GM10266 (cell line): ENCODE measurements around the gene BACH2.

ENCODE experiments used
- DNase-seq: peaks from one replicate; pipeline ENCODE4 v3.0.0; 2012; ENCODE audit errors: extremely low spot score
- TF ChIP-seq, protein P1 (sequence below): IDR thresholded peaks from 2 replicates; pipeline ENCODE4 v1.5.1; 2012; ENCODE audit warnings: mild to moderate bottlenecking, low read depth; ENCODE audit not compliant: control insufficient read depth, insufficient read depth; ENCODE audit errors: missing control alignments

Gene BACH2

DNA sequence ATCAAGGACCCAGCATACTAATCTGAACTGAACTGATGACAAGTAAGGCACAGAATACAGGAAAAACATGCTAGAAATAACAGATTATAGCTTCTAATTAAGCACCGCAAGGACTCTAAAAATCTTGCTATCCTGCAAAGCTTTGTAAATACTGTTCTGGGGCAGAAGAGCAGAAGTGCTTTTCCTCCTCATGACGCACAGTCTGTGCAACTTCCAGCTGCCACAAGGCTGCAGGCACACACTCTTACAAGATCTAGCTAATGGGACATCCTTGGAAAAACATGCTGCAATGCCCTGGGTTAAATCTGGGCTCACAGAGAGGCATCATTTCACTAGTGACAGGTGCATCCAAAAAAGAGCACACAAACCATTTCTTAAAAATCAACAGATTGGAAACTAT, 213.8 kb downstream of the BACH2 start:
- TF ChIP-seq, protein P1, sequence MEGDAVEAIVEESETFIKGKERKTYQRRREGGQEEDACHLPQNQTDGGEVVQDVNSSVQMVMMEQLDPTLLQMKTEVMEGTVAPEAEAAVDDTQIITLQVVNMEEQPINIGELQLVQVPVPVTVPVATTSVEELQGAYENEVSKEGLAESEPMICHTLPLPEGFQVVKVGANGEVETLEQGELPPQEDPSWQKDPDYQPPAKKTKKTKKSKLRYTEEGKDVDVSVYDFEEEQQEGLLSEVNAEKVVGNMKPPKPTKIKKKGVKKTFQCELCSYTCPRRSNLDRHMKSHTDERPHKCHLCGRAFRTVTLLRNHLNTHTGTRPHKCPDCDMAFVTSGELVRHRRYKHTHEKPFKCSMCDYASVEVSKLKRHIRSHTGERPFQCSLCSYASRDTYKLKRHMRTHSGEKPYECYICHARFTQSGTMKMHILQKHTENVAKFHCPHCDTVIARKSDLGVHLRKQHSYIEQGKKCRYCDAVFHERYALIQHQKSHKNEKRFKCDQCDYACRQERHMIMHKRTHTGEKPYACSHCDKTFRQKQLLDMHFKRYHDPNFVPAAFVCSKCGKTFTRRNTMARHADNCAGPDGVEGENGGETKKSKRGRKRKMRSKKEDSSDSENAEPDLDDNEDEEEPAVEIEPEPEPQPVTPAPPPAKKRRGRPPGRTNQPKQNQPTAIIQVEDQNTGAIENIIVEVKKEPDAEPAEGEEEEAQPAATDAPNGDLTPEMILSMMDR = no peak
- no peak for DNase-seq

DNA sequence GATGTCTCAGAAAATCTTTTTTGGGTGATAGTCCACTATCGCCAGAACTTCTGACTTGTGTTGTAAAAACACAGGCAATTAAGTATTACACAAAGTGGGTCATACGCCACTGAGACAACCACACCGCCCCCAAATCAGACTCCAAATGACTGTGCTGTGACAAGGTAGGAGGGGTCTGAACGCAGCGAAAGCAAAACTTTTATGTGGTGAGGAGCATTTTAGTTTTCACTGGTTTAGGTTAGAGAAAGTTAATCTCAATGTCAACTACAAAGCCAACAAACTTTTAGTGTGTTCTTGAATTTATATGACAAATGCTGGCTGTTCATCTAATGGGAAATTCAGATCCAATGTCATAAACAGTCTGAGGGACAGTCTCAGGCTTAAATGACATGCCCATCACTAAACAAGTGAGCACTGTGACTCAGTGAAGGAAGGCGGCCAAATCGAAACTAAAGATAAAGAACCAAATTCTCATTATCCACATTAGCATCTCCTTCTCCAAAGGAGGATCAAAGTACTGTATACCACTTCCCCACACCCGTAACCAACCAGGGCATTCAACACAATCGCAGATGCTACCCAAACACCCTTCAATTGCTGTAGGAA, 215.7 kb downstream of the BACH2 start:
- DNase-seq = peak; percentile 27
- TF ChIP-seq, protein P1 = no peak

DNA sequence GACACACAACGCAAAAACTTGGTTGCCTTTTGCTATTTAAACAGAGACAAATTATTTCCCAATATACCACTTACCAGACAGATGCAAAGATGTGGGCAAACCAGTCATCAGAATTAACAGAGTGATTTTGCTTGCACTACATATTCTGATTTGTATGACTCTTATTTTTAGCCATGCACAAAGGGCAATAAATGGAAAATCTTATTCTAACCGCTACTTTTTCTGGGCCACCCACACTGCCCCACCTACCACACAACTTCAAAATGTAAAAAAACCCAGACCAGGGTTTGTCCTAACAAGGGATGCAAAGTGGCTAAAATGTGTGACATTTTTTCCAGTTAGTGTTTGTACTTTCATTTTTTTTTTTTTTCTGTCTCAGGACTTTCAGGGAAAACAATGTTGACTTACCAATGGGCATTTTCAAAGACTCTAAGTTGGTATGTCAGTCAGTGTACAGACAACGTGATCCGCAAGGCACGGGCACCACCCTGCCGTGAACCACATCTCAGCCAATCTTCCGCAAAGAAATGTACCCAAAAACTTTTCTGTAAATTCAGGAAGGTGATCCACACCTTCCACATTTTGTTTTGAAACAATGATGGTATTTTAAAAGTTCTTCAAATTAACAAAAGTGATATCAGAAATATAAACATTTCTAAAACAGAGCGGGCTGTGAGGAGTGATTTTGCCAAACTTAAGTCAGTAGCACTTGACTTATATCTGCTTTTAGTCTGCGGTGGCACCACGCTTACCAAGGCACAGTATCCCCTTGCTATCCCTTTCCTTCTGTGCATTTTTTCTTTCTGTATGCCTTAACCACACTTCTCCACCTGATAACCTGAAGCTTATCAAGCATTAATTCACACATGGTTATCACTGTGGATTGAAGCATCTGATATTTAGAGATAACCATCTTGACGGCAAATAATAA, 216.8 kb downstream of the BACH2 start:
- no peak for DNase-seq
- TF ChIP-seq, protein P1 = no peak

DNA sequence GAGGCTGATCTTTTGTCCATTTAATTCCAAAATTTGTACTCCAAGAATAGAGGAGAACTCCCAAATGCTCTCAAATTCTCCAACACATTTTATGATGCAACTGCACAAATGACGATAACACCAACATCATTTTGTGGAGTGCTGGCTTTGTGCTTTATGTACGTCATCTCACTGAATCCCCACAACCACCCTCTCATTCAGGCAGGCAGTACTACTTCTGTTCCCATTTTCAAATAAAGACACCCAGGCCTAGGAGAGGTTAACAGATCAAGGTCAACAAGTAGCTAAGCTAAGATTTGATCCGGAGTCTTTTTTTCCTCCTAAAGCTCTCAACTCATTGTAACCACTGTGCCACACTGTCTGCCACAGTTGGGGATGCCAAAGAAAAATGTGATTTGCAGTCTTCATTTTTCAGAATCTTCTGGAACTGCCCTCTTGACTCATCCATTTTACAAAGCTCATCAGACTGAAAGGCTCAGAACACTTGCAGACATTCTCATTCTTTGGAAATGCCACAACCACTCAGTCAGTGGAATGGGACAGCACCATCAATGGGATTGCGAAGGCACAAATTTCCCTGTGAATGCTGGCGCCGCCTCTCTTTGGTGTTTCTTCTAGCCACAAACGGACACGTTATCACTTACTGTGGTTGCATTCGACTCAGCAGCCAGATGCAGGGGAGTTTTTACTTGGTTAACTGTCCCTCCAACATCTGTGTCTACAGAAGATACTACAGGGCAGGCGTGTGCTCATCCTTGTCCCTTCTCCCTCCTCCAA, 217.9 kb downstream of the BACH2 start:
- DNase-seq = no peak
- TF ChIP-seq, protein P1 = no peak

DNA sequence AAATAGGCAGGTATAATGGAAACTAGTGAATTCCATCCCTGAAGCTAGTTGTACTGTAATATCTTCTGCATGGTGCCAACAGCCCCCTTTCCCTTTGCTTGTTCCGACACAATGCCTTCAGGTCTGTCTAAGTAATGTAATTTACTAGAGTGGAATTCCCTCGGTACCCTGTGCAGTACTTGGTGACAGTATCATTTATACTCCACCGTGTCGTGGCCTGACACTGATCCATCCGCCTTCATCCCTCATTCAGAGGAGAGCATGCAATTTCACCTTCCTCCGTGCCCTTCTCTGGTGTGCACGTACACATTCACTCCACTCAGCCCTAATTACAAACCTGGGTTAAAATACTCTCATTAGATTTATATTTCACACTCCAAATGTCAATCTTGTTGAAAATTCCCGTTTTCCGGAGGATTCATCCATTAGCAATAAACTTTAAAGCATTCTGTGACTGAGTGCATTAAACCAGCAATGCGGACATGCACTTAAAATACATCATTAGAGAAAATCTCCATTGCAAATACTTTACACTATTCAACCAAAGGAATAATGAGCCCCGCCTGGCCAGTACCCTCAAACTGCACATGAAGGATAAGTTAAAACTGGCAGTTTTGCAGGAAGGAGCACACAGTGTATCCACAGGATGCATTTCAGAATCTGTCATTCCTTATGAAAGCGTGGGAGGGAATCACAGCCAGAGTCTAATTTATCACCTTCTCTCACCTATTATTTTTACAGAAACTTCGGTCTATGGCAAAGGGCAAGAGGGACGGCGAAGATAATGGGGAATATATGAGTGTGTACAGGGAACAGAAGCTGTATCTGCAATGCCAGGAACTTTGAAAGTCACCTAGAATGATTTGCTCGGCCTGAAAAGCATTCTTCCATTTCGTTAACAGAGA, 219.9 kb downstream of the BACH2 start:
- TF ChIP-seq, protein P1 = no peak

DNA sequence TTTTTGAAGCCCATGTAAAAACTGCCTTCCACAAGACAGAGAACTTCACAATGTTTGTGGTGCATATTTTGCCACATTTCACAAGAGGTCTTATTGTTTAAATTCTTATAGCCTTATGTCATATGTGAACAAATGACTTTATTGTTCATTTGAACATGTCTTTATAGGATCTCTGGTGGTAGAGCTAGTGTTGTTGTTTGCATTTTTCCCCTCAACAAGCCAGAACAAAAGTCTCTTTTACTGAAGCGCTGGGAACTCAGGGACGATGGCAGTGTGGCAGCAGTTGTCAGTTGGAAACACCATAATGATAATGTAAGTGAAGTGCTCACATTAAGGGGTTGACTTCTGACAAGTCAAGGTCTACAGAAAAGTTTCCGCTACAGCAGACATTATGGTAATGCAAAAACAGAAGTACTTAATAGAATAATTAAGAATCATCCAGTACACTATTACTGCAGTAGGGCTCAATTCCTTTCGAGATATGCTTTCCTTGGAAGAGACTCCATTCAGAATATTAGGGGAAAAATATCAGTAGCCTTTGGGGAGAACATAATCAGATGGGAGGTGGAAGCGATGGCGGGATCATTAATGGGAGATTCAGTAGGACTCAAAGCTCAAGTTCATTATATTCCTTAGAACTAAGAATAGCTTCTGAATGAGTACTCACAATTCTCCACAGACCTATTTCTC, 222.3 kb downstream of the BACH2 start:
- DNase-seq = no peak
- TF ChIP-seq, protein P1 = no peak

More for the DNA sequence above, 219.9 kb downstream of the BACH2 start:
- no peak for DNase-seq
